Measurements from ENCODE around the gene CPA1. TPM values are rescaled to one million over a fixed set of nuclear protein-coding genes. Genes with fewer than 3 reads are reported as not detected.
A peak's percentile ranks its signal among the peaks of the same experiment; 100 is the strongest.

CPA1 gene
- total RNA-seq, 1 experiment from 2014 or later: not detected

DNA sequence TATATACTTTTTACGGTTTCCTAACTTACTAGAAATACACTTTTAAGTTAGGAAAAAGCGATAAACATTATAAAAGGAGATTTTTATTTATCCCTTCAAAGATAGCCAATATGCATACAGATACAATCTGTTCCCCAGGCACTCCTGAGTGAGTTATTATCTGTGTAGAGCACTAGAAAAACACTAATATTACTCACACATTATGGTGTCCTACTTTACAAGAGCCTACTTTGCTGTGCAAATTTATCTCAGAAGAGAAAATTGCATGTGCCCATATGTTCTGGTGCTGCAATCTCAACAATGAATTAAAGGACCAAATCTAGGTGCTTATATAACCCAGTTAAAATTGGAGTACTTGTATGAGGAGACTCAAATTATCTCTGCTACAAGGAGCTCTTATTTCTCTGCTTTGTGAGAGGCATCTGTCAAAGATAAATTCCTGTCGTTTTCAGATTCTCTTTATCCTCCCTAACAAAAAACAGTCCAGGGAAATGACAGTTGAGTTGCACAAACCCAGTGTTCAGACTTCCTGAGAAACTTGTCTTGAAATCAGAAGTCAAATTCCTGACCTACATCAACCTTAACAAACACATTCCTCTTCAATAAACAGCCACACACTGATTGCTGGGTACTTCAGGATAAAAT, 28.9 kb downstream of the CPA1 start:
- no peaks in the 10 kb centered on the region for H3K79me2 ChIP-seq (ENCODE audit: low read depth)
- TF ChIP-seq, protein P1, sequence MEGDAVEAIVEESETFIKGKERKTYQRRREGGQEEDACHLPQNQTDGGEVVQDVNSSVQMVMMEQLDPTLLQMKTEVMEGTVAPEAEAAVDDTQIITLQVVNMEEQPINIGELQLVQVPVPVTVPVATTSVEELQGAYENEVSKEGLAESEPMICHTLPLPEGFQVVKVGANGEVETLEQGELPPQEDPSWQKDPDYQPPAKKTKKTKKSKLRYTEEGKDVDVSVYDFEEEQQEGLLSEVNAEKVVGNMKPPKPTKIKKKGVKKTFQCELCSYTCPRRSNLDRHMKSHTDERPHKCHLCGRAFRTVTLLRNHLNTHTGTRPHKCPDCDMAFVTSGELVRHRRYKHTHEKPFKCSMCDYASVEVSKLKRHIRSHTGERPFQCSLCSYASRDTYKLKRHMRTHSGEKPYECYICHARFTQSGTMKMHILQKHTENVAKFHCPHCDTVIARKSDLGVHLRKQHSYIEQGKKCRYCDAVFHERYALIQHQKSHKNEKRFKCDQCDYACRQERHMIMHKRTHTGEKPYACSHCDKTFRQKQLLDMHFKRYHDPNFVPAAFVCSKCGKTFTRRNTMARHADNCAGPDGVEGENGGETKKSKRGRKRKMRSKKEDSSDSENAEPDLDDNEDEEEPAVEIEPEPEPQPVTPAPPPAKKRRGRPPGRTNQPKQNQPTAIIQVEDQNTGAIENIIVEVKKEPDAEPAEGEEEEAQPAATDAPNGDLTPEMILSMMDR (conservative IDR thresholded peaks at IDR 0.05): no peak
- no peak for TF ChIP-seq EZH2 (IDR thresholded peaks at IDR 0.05; ENCODE audit: low read depth)
- H3K27ac ChIP-seq: no peak overlapping the region
- H4K20me1 ChIP-seq (ENCODE audit: insufficient read depth): no peaks in the 10 kb centered on the region
- no peaks in the 10 kb centered on the region for H3K27me3 ChIP-seq (ENCODE audit: insufficient read depth, low read depth)
- no peak overlapping the region for H3K4me2 ChIP-seq
- H3K4me1 ChIP-seq (replicated peaks; ENCODE audit: insufficient read depth): peaks cover 7% of the 10 kb centered on the region; the same call in 1 of the 2 replicates
- H3K9me3 ChIP-seq (ENCODE audit: insufficient read depth, low read depth): no peaks in the 10 kb centered on the region
- ChIA-PET POLR2A (ENCODE audit: unreplicated experiment) (no interaction called here), CTCF (no interaction called here)
- H3K36me3 ChIP-seq (ENCODE audit: low read depth): no peaks in the 10 kb centered on the region
- H3K9me2 ChIP-seq (ENCODE audit: insufficient read depth): 0 out of 2 replicates have a peak, but pooled peaks cover 5% of the 10 kb centered on the region
- no TSS peak for BruUV-seq (replicated peaks)
- DNase-seq: peak in 1 of 2 experiments; percentile 11
- intact Hi-C loops (cut with micrococcal nuclease; ENCODE audit: unreplicated experiment): no loop called here
- 0 out of 2 replicates have a peak, but pooled peaks cover 3% of the 10 kb centered on the region for H3F3A ChIP-seq (ENCODE audit: insufficient read depth, low read depth)
- H3K4me3 ChIP-seq: no peak overlapping the region
- H2AFZ ChIP-seq: no peak overlapping the region

GRCh38 chr7:130409712-130410072, 29.4 kb downstream of the CPA1 start:
- peaks cover 7% of the 10 kb centered on the region; the same call in 1 of the 2 replicates for H3K4me1 ChIP-seq (replicated peaks; ENCODE audit: insufficient read depth)
- no peaks in the 10 kb centered on the region for H3K9me3 ChIP-seq (ENCODE audit: insufficient read depth, low read depth)
- no peaks in the 10 kb centered on the region for H3K27me3 ChIP-seq (ENCODE audit: insufficient read depth, low read depth)
- TF ChIP-seq EZH2 (IDR thresholded peaks at IDR 0.05; ENCODE audit: low read depth): no peak
- TF ChIP-seq, protein P1 (conservative IDR thresholded peaks at IDR 0.05): no peak
- intact Hi-C loops (cut with micrococcal nuclease; ENCODE audit: unreplicated experiment): loop anchor here (10.0 kb wide), 1 partner anchor 165 kb away; no protein-coding TSS in a partner anchor
- H3K36me3 ChIP-seq (ENCODE audit: low read depth): no peaks in the 10 kb centered on the region
- no peaks in the 10 kb centered on the region for H3K79me2 ChIP-seq (ENCODE audit: low read depth)
- 0 out of 2 replicates have a peak, but pooled peaks cover 5% of the 10 kb centered on the region for H3K9me2 ChIP-seq (ENCODE audit: insufficient read depth)
- H3K27ac ChIP-seq: no peak overlapping the region
- no peaks in the 10 kb centered on the region for H4K20me1 ChIP-seq (ENCODE audit: insufficient read depth)
- ChIA-PET CTCF (no interaction called here), POLR2A (ENCODE audit: unreplicated experiment) (no interaction called here)
- 0 out of 2 replicates have a peak, but pooled peaks cover 3% of the 10 kb centered on the region for H3F3A ChIP-seq (ENCODE audit: insufficient read depth, low read depth)
- no peak overlapping the region for H3K4me2 ChIP-seq
- H3K4me3 ChIP-seq: no peak overlapping the region
- DNase-seq: no peak
- H2AFZ ChIP-seq: no peak overlapping the region
- BruUV-seq (replicated peaks): no TSS peak

DNA sequence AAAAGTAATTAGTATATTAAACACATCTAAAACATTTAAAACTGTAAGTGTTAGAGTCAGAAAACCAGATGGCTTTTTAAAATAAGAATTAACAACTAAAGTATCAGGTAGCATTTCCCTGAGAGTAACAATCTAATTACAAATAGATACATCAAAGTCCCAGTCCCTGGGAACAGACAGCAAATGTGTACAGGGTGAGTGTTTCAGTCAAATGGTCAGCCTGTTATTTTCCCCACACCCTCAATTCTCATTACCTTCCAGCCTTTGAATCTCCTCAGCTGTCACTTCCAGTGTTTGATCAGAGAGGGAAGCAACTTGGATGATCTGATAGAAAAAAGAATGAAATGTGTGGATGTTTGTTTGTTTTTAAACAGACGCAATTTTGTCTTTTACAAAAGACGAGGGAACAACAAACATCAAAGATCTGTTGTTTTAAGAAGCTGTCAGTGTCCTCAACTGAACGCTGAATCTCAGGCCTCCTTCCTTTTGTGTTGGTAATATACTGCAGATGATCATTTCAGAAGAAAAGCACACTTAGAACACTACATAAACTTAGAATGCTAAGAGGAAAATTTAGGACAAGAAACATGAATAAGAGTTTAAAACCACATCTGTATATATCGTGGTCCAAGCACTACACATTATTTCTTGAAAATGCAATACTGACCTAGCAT, 30.7 kb downstream of the CPA1 start:
- H3K27me3 ChIP-seq (ENCODE audit: insufficient read depth, low read depth): no peaks in the 10 kb centered on the region
- H3K4me3 ChIP-seq: no peak overlapping the region
- TF ChIP-seq, protein P1 (conservative IDR thresholded peaks at IDR 0.05): no peak
- TF ChIP-seq EZH2 (IDR thresholded peaks at IDR 0.05; ENCODE audit: low read depth): no peak
- 0 out of 2 replicates have a peak, but pooled peaks cover 3% of the 10 kb centered on the region for H3F3A ChIP-seq (ENCODE audit: insufficient read depth, low read depth)
- no peak overlapping the region for H2AFZ ChIP-seq
- no peak overlapping the region for H3K4me2 ChIP-seq
- peaks cover 7% of the 10 kb centered on the region; the same call in 1 of the 2 replicates for H3K4me1 ChIP-seq (replicated peaks; ENCODE audit: insufficient read depth)
- CTCF ChIA-PET: no interaction called here
- DNase-seq: no peak
- POLR2A ChIA-PET (ENCODE audit: unreplicated experiment): interaction anchor here (0.6 kb wide), 1 partner anchor 778 kb away, joined by 3 read pairs; no protein-coding TSS in a partner anchor
- H3K36me3 ChIP-seq (ENCODE audit: low read depth): no peaks in the 10 kb centered on the region
- H3K27ac ChIP-seq: no peak overlapping the region
- no TSS peak for BruUV-seq (replicated peaks)
- no peaks in the 10 kb centered on the region for H4K20me1 ChIP-seq (ENCODE audit: insufficient read depth)
- 0 out of 2 replicates have a peak, but pooled peaks cover 5% of the 10 kb centered on the region for H3K9me2 ChIP-seq (ENCODE audit: insufficient read depth)
- H3K9me3 ChIP-seq (ENCODE audit: insufficient read depth, low read depth): no peaks in the 10 kb centered on the region
- intact Hi-C loops (cut with micrococcal nuclease; ENCODE audit: unreplicated experiment): loop anchor here (10.0 kb wide), 1 partner anchor 166 kb away; no protein-coding TSS in a partner anchor
- no peaks in the 10 kb centered on the region for H3K79me2 ChIP-seq (ENCODE audit: low read depth)

All from PC-9 (cell line).